GM21447 (cell line): ENCODE measurements around the gene LARGE1.
A peak's percentile ranks its signal among the peaks of the same experiment; 100 is the strongest.

Experiments used
- ATAC-seq: cut with Tn5 transposase; IDR thresholded peaks from one replicate; pipeline ENCODE4 v1.9.1; 2021; ENCODE audit not compliant: unreplicated experiment

Gene LARGE1

DNA sequence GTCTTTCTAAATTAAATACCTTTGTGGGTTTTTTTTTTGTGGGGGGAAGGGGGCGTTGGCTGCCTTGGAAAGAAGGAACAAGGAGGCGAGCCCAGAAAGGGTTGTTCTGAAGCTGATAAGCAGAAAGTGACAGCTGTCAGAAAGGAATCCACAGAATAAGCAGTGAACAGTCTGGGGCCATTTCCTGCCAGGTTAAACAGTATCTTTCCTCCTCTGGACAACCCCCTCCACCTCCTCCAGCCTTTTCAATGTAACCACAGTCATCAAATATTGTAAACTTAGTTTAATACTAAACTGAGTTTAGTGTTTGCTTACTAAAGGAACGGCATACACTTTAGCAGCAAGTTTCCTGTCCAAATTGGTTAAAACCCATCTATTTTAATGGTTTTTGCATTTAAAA, 590.9 kb downstream of the LARGE1 start:
- no peak for ATAC-seq

DNA sequence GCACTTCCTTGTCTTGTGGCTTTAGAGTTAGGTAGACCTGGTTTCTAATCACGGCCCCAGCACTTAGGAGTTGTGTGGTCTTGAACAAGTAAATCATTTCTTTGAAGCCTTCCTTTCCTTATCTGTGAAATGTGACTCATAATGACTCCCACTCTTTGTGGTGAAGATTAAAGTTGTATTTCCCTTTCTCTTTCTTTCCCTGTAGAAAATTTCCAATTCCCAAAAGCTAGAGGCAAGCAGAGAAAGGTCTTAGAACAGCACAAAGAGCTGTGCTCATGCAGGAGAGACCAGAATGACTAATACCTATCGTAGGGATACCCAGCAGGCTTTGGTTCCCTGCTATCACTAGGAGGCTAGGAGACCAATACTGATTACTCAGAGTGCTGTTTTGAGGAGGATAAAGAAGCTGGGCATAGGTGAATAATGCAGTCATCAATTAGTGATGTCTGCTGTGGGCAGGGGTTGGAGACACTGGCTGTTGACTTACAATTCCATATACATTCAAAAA, 591.4 kb downstream of the LARGE1 start:
- ATAC-seq: no peak

DNA sequence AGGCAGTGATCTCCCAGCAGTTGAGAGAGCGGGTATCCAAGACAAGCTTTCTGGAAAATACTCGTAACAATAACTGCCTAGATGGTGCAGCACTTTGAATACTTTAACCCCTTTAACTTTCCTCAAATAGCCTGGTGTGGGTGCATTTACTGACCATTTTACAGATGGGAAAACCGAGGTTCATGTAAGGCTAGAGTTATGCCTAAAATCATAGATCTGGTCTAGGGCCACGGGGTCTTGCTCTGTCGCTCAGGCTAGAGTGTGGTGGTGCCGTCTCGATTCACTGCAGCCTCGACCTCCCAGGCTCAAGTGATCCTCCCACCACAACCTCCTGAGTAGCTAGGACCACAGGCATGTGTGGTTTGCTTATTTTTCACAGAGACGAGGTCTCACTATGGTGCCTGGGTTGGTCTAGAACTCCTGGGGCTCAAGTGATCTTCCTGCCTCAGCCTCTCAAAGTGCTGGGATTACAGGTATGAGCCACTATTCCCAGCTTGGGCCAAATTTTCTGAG, 592.9 kb downstream of the LARGE1 start:
- ATAC-seq: no peak

DNA sequence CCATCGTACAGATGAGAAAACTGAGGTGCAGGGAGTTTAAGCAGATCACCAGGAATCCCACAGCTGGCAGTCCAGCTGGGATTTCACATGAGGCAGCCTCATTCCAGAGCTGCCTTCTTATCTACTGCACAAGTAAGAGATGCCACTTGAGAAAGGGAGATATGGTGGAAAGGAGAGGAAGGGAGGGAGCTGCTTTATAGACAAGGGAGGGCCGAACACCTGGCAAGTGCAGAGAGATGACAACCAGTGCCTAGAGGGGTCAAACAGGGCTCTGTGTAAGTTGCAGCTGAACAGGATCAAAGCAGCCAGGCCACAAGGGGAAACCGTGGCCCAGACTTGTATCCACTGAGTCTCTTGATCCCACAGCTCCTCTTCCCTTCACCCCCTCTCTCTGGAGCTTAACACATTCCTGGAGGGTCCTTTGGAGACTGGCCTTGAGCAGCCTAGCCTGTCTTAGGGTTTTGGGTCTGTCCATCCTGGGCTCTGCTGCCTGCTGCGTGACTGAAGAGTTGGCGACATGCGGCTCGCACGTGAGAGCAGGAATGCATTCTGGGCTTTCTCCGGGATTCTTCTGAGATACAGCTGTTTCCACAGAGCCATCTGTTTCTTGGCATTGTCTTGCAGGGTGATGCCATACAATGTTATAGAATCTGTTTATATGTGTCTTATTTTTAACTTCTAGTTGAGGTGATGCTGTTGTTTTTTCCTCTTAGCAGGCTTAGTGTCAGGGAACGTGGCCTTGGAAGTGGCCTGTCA, 593.6 kb downstream of the LARGE1 start:
- ATAC-seq: no peak

DNA sequence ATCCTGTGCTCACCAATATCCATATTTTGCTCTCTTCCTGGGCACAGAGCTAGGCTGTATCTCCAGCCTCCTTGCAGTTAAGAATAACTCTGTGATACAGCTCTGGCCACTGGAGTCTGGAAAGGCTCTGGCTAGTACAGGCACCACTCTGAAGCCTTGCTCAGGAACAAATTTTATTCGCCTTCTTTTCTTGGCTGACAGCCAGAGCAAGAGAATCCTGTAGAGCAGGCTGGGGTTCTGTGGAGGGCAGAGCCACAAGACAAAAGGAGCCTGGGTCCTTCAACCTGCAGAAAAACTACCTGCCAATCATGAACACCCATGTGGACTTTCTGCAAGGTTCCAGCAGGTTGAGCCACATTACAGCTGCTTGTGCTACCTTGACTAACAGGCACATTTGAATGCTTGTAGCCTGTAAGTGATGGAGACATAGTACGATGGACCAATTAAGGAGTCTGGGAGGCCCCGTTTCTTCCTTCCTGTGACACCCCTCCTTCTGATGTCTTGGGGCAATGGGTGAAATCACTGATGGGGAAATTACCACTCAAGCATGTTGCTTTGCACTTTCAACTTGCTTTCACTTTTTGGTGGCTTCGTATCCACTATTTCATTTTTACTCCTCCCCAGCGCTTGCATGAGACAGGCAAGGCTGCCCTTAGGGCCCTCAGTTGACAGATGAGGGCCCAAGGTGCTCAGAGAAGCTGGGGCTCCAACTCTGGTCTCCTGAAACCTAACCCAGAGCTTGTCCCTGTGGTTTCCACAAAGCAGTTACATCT, 594.9 kb downstream of the LARGE1 start:
- ATAC-seq: no peak

DNA sequence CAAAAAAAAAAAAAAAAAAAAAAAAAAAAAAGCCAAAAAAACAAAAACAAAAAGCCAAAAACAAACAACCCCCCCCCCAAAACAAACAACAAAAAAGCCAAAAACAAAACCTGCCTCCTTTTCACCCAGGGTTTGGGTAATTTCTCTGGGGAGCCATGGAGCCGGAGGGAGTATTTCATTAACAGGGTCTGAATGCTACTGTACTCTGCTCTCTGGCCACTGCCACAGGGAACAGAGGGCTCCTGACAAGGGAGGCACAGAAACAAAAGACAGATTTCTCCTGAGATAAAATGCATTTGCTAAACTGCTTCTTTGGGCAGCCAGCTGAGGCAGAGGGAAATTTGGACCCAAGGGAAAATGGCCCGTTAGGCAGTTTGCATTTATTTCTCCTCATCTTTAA, 596.0 kb downstream of the LARGE1 start:
- no peak for ATAC-seq

DNA sequence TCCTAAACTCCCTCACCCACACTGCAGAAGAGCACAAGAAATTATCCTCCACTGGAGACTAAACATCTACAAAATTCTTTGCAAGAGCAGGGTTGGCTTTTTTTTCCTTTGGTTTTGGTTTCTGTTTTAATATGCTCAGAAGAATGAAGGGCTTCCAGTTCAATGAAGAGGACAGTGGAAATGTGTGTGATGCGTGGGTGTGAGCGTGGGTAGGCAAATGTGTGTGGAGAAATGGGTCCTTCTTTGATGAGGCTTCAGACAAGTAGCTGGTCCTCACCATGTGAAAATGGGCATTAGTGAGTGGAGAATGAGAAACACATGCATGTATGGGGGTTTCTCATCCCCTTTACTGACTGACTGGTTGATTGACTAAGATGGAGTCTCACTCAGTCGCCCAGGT, 598.8 kb downstream of the LARGE1 start:
- ATAC-seq: no peak

DNA sequence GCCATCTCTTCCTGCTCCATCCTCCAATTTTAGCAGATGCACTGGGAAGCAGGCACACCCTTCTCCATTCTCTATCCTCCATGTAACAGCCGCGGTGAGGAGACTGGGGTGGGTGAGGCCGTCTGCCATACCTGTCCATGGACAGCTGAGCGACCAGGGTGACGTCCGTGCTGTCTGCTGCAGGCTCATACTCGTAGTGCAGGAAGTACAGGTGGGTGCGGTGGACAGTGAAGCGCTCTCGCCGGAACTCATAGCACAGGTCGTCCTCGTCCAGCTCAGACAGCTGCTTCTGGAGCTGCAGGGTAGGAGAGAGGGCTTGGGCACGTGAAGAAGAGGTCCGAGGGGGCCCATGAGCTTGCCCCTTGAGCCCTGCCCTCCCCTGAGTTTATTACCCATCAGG, 604.3 kb downstream of the LARGE1 start:
- no peak for ATAC-seq

DNA sequence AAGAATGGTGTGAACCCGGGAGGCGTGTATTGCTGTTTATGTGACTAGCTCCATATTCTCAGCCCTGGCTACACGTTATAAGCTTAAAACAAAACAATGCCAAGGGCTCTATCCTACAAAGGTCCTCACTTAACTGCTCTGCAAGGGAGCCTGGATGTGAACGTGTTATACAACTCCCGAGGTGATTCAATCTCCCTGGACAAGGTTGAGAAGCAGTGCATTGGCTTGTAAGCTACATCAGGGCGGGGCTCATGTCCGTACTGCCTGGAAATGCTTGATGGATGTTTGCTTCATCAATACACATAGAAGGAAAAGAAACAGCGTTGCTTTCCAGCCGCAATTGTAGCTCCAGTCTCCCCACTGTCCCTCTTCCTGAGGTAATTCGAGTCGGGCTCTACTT, 605.2 kb downstream of the LARGE1 start:
- ATAC-seq: no peak

DNA sequence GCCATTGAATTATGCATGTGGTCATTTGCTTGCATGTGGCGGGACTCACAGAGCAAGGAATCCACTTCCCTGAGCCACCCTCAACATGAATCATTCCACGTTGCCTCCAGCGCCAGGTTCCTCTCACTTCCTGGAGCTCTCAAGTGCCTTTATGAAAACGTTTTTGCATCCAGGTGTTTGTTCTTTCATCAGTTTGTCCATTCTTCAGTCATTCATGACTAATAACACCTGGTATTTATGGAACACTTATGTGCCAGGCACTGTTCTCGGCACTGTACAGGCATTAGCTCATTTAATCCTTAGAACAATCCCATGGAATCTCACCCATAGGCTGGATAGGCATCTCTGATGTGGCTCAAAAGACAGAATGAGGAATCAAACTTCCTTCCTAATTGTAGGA, 606.0 kb downstream of the LARGE1 start:
- ATAC-seq: no peak

DNA sequence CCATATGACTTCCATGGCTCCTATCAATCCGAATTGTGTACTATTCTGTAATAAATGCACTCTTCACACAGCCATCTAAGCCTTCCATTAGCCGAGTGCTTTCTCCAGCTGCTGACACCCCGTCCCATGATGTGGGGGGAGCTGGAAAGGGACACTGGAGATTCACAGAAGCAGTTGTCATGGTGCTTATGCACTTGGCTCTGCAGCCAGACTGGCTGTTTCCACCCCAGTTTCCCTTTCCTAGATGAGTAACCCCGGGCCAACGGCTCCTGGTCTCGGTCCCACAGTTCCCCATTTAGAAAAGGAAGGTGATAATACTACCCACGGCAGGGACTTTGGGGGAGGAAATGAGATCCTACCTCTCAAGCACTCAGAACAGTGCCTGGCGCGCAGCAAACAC, 617.2 kb downstream of the LARGE1 start:
- ATAC-seq: no peak

DNA sequence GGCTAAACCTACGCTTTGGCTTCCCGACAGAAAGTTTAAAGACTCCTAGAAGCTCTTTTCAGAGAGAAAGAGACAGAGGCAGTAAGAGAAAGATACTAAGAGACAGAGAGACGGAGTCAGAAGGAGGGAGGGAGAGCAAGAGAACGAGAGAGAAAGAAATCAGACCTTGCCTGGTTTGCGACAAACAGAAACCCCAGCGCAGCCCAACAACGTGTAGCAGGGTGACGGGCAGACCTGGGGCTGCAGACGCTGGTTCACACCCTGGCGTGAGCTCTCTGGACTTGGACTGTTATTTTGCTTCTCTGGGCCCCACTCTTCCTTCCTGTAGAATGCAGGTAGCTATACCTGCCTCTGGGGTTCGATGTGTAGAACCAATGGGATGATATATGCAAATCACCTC, 617.7 kb downstream of the LARGE1 start:
- ATAC-seq: no peak

DNA sequence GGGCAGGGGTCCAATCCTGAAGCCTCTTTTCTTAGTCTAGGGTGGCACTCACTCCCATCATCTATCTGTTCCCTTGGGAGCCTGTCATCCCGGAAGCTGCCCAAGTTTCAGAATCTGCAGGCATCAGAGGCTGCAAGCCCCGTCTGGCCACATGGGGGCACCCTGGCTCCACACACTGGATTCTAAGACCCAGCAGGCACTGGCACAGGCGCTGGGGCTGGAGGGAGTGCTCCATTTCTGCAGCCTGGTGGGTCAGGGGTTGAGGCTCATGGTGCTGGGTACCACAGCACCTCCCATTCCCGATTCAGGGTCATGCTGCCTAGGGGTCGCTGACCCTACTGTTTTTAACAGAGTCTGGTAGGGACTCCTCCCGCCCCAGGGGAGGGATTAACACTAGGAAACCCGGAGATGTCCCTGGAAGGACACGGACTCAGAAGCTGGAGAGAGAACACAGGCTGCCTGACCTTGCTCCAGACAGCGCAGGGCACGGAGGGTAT, 618.2 kb downstream of the LARGE1 start:
- no peak for ATAC-seq

DNA sequence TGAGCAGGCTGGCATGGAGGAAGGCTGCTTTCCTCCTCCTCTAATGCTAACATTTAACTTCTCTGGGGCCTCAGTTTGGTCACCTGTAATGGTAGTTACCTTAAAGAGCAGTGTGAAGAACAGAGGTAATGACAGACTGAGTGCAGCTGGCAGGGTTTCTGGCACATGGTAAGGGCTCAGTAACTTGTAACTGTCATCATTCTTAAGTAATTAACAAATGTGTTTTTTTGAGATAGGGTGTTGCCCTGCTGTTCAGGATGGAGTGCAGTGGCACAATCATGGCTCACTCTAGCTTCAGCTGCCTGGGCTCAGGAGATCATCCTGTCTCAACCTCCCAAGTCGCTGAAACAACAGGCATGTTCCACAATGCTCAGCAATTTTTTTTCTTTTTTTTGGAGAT, 620.1 kb downstream of the LARGE1 start:
- ATAC-seq: peak; percentile 6

DNA sequence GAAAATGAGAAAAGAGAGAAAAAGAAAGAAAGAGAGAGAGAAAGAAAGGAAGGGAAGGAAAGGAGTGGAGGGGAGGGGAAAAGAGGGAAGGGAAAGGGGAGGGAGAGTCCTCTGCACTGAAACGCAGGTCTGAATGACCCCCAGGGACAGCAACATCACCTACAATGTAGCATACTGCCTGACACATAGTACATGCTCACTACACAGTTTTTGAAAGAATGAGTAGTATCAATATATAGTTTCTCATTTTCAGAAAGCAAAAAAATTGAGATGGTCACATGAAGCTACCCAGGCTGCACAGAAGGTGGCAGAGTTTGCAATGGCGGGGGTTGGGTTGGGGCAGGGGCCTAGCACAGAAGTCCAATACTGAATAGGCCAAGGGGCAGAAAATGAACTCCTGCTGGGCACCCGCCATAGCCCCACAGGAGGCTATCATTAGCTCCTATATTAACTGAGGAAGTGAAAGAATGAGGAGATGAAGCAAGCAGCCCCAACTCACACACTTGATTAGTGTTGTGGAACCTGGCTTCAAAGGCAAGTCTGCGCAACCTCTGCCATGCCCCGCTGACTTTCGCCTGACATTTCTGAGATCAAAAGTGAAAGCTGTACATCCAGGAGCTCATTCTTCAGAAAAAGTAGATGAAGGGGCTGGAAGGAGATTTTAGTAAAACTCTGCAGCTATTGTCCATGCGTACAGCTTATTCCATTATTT, 620.9 kb downstream of the LARGE1 start:
- ATAC-seq: peak; percentile 88

DNA sequence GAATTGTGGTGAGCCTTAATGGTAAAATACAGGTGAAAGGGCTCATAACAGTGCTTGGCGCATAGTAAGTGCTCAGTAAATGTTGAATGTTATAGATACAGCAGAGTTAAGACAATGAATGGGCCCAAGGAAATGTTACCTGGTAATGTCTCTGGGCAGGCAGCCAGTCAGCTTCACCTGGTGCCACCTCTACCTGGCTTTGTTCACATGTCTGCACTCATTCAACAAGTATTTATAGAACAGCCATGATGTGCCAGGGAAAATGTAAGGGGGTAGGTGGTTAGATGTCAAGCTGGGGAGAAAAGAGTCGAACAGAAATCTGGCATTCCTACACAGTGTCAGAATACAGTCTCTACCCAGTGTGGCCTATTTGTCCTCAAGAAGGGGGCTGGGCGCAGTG, 623.3 kb downstream of the LARGE1 start:
- ATAC-seq: no peak

DNA sequence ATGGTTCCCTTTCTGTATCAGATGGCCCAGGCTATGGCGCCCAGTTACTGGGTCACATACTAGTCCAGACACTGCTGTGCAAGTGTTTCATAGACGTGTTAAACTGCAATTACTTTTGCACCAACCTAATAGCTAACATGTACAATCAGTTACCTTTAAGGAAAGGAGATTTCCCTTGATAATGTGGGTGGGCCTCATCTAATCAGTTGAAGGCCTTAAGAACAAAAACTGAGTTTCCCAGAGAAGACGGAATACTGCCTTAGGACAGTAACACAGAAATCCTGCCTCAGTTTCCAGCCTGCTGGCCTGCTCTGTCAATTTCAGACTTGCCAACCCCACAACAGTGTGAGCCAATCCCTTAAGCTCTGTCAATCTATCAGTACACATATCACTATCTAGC, 632.2 kb downstream of the LARGE1 start:
- ATAC-seq: no peak

DNA sequence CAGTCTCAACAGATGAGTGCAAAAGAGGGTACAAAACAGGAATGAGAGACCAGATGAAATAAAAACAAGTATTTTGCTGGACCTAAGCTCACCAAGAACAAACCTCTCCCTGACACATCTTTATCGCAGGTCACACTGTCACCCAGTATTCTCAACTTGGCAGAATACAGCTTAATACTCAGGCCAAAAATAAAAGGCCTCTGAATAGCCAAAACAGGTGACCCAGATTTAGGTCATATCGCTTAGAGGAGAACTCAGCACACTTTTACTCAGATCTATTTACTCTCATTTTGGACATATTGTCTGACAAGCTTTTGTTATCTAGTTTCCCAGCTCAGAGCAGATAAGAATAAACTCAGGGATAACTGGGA, 645.2 kb downstream of the LARGE1 start:
- ATAC-seq: no peak

DNA sequence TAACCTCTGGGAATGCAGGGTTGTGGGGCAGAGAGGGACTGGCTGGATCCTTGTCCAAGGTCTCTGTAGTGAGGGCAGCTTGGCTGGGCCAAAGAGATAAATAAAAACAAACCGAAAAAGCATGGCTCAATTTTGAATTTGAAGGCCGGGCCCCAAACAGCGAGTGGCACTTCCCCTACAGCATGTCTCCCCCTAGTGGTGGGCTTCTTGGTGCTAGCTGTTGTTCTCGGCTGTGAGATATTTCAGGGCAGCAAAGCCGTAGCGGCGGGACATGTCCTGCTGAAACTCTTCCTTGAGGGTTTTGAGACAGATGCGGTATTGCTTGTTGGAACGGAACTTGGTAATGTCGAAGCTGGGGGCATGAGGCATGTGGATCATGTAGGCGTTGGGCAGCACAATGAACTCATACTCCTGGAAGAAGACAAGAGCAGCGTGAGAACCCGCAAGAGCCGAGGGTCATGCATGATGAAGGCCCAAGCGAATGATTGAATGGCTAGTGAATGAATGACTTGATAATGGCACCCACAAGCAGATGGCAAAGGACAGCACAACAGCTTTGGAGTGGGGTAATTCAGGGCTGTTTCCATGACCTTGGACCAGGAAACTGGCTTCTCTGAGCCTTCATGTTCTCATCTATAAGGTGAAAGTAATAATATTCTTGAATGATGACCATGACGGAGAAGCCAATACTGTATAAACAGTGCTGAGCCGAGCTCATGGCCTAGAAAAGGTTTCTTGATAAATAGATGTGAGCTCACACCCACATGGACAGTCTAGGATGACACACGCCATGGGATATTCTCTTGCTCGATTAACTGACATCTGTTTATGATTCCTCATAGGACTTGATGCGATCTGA, 645.8 kb downstream of the LARGE1 start:
- no peak for ATAC-seq

DNA sequence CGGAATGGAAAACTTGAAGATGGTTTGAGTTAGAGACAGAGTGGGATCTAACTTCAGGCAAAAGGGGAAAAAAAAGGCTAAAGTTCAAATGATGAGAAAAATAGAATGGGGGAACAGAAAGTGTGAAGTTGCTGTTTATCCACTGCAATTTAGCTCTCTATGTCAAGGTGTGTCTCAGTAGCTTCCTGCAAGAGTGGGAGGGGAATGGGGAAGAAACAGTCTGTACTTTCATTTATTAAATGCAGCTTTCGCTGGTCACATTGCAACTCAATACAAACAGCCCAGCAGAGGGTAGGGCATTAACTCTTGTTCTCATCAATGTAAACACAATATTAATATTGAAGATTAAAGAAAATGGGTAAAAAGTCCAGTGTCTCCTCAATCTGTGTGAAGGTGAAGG, 647.4 kb downstream of the LARGE1 start:
- ATAC-seq: no peak

DNA sequence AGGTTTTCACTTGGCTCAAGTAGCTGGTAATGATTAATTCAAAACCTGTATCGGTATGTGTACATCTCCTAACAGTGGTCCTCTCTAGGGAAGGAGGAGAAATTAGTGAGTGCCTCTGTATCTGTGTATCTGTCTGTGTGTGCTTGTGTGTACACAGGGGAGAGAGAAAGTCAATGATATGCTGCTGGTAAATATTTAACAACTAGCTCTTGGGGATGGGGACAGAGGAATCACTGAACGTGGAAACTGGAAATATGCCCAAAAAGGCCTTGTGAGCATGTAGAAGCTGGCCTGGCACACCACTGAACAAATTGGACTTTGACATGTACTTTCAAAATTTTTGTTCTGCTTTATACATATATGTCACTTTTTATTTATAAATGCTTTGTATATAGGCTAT, 648.1 kb downstream of the LARGE1 start:
- peak; percentile 24 for ATAC-seq
